Activated CD4-positive, alpha-beta memory T cell treated with anti-CD3 and anti-CD28 coated beads for 36 hours (primary cell): ENCODE measurements around the gene NECTIN1. TPM values are rescaled to one million over a fixed set of nuclear protein-coding genes. Genes with fewer than 3 reads are reported as not detected.

Experiments used
- CTCF ChIA-PET: fragments of 350-600 bp; sonication (Branson Sonifier 250); formaldehyde crosslinking; loops from one replicate; lab custom pipeline; 2021; ENCODE audit warnings: antibody characterized with exemption, inconsistent platforms; lab: Charles Lee
- POLR2A ChIA-PET: fragments of 350-600 bp; sonication (Branson Sonifier 250); formaldehyde crosslinking; loops from one replicate; lab custom pipeline; 2021; ENCODE audit warnings: antibody characterized with exemption; lab: Charles Lee
- DNase-seq: peaks from one replicate; pipeline ENCODE4 v3.0.0-alpha.2; 2020
- H3K27ac Mint-ChIP-seq: one replicate; pipeline ENCODE4 v1.8.0; 2021; ENCODE audit warnings: mixed read lengths
- H3K27me3 Mint-ChIP-seq: one replicate; pipeline ENCODE4 v1.8.0; 2021; ENCODE audit warnings: mixed read lengths
- H3K36me3 Mint-ChIP-seq: one replicate; pipeline ENCODE4 v1.8.0; 2021; ENCODE audit warnings: mixed read lengths
- H3K4me1 Mint-ChIP-seq: one replicate; pipeline ENCODE4 v1.8.0; 2021; ENCODE audit warnings: low read depth, mixed read lengths
- H3K4me3 Mint-ChIP-seq: one replicate; pipeline ENCODE4 v1.8.0; 2021; ENCODE audit warnings: mild to moderate bottlenecking, mixed read lengths
- H3K9me3 Mint-ChIP-seq: one replicate; pipeline ENCODE4 v1.8.0; 2021; ENCODE audit warnings: mixed read lengths
- intact Hi-C: fragments of 100-400 bp; cut with micrococcal nuclease; formaldehyde crosslinking; loops from one replicate; pipeline ENCODE4 v1.15.1; 2023
- total RNA-seq, 2 experiments: library from RNA; stranded (reverse); gene quantifications; one replicate each; pipeline ENCODE4 v1.2.3, GENCODE V29; 2021

Gene NECTIN1
- total RNA-seq, 2 experiments from 2014 or later, result 2.0 to 2.4 TPM

- H3K4me1 Mint-ChIP-seq, result no peaks in the 10 kb centered on the region
- CTCF ChIA-PET, result interaction anchor here (0.6 kb wide), 1 partner anchor 79 kb away, joined by 3 read pairs; the partner anchor contains the start of gene NECTIN1
- no peak overlapping the region for H3K4me3 Mint-ChIP-seq
- intact Hi-C loops, result no loop called here
- no peak for DNase-seq
- H3K27me3 Mint-ChIP-seq, result no peaks in the 10 kb centered on the region
- peaks cover 3% of the 10 kb centered on the region for H3K9me3 Mint-ChIP-seq
- POLR2A ChIA-PET, result no interaction called here
- no peaks in the 10 kb centered on the region for H3K36me3 Mint-ChIP-seq
- H3K27ac Mint-ChIP-seq, result no peak overlapping the region
These were observed 78.7 kb downstream of the NECTIN1 start for GRCh38 chr11:119650251-119650650.

- Mint-ChIP-seq H3K27me3 (no peaks in the 10 kb centered on the region), H3K27ac (no peak overlapping the region), H3K36me3 (no peaks in the 10 kb centered on the region), H3K9me3 (peaks cover 3% of the 10 kb centered on the region), H3K4me3 (no peak overlapping the region), H3K4me1 (no peaks in the 10 kb centered on the region)
- ChIA-PET POLR2A (no interaction called here), CTCF (interaction anchor here (1.6 kb wide), 1 partner anchor 82 kb away, joined by 8 read pairs; the partner anchor contains the start of gene NECTIN1)
- intact Hi-C loops, result no loop called here
- DNase-seq, result no peak
These were observed 81.7 kb downstream of the NECTIN1 start for GRCh38 chr11:119647254-119647653.

- intact Hi-C loops, result no loop called here
- CTCF ChIA-PET, result interaction anchor here (1.8 kb wide), 1 partner anchor 85 kb away, joined by 3 read pairs; no protein-coding TSS in a partner anchor
These were observed 84.0 kb downstream of the NECTIN1 start for GRCh38 chr11:119645018-119645417.

GRCh38 chr11:119644502-119644901 is 84.5 kb downstream of the NECTIN1 start:
- Mint-ChIP-seq H3K27ac (no peak overlapping the region), H3K4me3 (no peak overlapping the region), H3K4me1 (no peaks in the 10 kb centered on the region), H3K27me3 (peaks cover 2% of the 10 kb centered on the region), H3K36me3 (no peaks in the 10 kb centered on the region), H3K9me3 (peaks cover 3% of the 10 kb centered on the region)
- DNase-seq, result no peak
- intact Hi-C loops, result loop anchor here (5.0 kb wide), 1 partner anchor 162 kb away; no protein-coding TSS in a partner anchor
- POLR2A ChIA-PET, result no interaction called here
- CTCF ChIA-PET, result interaction anchor here (1.1 to 1.8 kb wide), 2 partner anchors 85 to 464 kb away, joined by 3 read pairs; no protein-coding TSS in a partner anchor

More at GRCh38 chr11:119645018-119645417, 84.0 kb downstream of the NECTIN1 start:
- H3K4me3 Mint-ChIP-seq, result no peak overlapping the region
- H3K27ac Mint-ChIP-seq, result no peak overlapping the region
- POLR2A ChIA-PET, result no interaction called here
- no peaks in the 10 kb centered on the region for H3K36me3 Mint-ChIP-seq
- H3K9me3 Mint-ChIP-seq, result peaks cover 3% of the 10 kb centered on the region
- no peaks in the 10 kb centered on the region for H3K4me1 Mint-ChIP-seq
- H3K27me3 Mint-ChIP-seq, result peaks cover 2% of the 10 kb centered on the region
- DNase-seq, result no peak

GRCh38 chr11:119643876-119644225 is 85.1 kb downstream of the NECTIN1 start:
- Mint-ChIP-seq H3K9me3 (peaks cover 3% of the 10 kb centered on the region), H3K36me3 (no peaks in the 10 kb centered on the region), H3K4me3 (no peak overlapping the region), H3K4me1 (no peaks in the 10 kb centered on the region), H3K27me3 (peaks cover 2% of the 10 kb centered on the region), H3K27ac (no peak overlapping the region)
- DNase-seq, result no peak
- ChIA-PET POLR2A (interaction anchor here (0.6 kb wide), 1 partner anchor 601 kb away, joined by 5 read pairs; no protein-coding TSS in a partner anchor), CTCF (interaction anchor here (1.1 kb wide), 1 partner anchor 465 kb away, joined by 3 read pairs; no protein-coding TSS in a partner anchor)
- intact Hi-C loops, result loop anchor here (5.0 kb wide), 1 partner anchor 162 kb away; no protein-coding TSS in a partner anchor

- POLR2A ChIA-PET, result interaction anchor here (0.6 kb wide), 1 partner anchor 601 kb away, joined by 5 read pairs; no protein-coding TSS in a partner anchor
- peaks cover 3% of the 10 kb centered on the region for H3K9me3 Mint-ChIP-seq
- intact Hi-C loops, result loop anchor here (5.0 kb wide), 1 partner anchor 161 kb away; no protein-coding TSS in a partner anchor
- H3K36me3 Mint-ChIP-seq, result no peaks in the 10 kb centered on the region
- CTCF ChIA-PET, result interaction anchor here (1.1 to 2.4 kb wide), 3 partner anchors 86 to 465 kb away, joined by 3 to 9 read pairs (median 8); partner anchors contain the start of gene NECTIN1
- H3K27ac Mint-ChIP-seq, result no peak overlapping the region
- peaks cover 2% of the 10 kb centered on the region for H3K27me3 Mint-ChIP-seq
- no peaks in the 10 kb centered on the region for H3K4me1 Mint-ChIP-seq
- DNase-seq, result no peak
- H3K4me3 Mint-ChIP-seq, result no peak overlapping the region
These were observed 85.7 kb downstream of the NECTIN1 start for GRCh38 chr11:119643212-119643875.

GRCh38 chr11:119641983-119642745 is 86.8 kb downstream of the NECTIN1 start:
- peaks cover 2% of the 10 kb centered on the region for H3K27me3 Mint-ChIP-seq
- ChIA-PET POLR2A (no interaction called here), CTCF (interaction anchor here (0.6 to 2.4 kb wide), 11 partner anchors 12 to 470 kb away, joined by 3 to 9 read pairs (median 4); partner anchors contain the start of gene NECTIN1)
- H3K4me3 Mint-ChIP-seq, result no peak overlapping the region
- intact Hi-C loops, result loop anchor here (5.0 kb wide), 1 partner anchor 160 kb away; no protein-coding TSS in a partner anchor
- no peak overlapping the region for H3K27ac Mint-ChIP-seq
- H3K9me3 Mint-ChIP-seq, result no peaks in the 10 kb centered on the region
- no peaks in the 10 kb centered on the region for H3K36me3 Mint-ChIP-seq
- no peaks in the 10 kb centered on the region for H3K4me1 Mint-ChIP-seq
- DNase-seq, result peak; percentile 13

- ChIA-PET CTCF (interaction anchor here (0.8 to 2.4 kb wide), 5 partner anchors 99 to 468 kb away, joined by 3 to 9 read pairs (median 4); no protein-coding TSS in a partner anchor), POLR2A (no interaction called here)
- no peaks in the 10 kb centered on the region for H3K4me1 Mint-ChIP-seq
- intact Hi-C loops, result loop anchor here (5.0 kb wide), 1 partner anchor 158 kb away; no protein-coding TSS in a partner anchor
- no peak overlapping the region for H3K27ac Mint-ChIP-seq
- no peak overlapping the region for H3K4me3 Mint-ChIP-seq
- H3K27me3 Mint-ChIP-seq, result peaks cover 2% of the 10 kb centered on the region
- H3K36me3 Mint-ChIP-seq, result no peaks in the 10 kb centered on the region
- no peaks in the 10 kb centered on the region for H3K9me3 Mint-ChIP-seq
- DNase-seq, result no peak
These were observed 88.5 kb downstream of the NECTIN1 start for GRCh38 chr11:119640541-119640940.

GRCh38 chr11:119639642-119640205 is 89.3 kb downstream of the NECTIN1 start:
- intact Hi-C loops, result loop anchor here (5.0 kb wide), 1 partner anchor 157 kb away; no protein-coding TSS in a partner anchor
- Mint-ChIP-seq H3K27me3 (peaks cover 2% of the 10 kb centered on the region), H3K27ac (no peak overlapping the region), H3K9me3 (no peaks in the 10 kb centered on the region), H3K4me1 (no peaks in the 10 kb centered on the region), H3K36me3 (no peaks in the 10 kb centered on the region), H3K4me3 (no peak overlapping the region)
- ChIA-PET POLR2A (no interaction called here), CTCF (interaction anchor here (1.1 to 1.6 kb wide), 2 partner anchors 106 to 469 kb away, joined by 3 to 5 read pairs; no protein-coding TSS in a partner anchor)
- no peak for DNase-seq

GRCh38 chr11:119638851-119639250 is 90.1 kb downstream of the NECTIN1 start:
- H3K4me1 Mint-ChIP-seq, result no peaks in the 10 kb centered on the region
- CTCF ChIA-PET, result interaction anchor here (1.2 to 1.6 kb wide), 2 partner anchors 90 to 470 kb away, joined by 4 to 5 read pairs; partner anchors contain the start of gene NECTIN1
- POLR2A ChIA-PET, result no interaction called here
- peaks cover 2% of the 10 kb centered on the region for H3K27me3 Mint-ChIP-seq
- intact Hi-C loops, result no loop called here
- no peaks in the 10 kb centered on the region for H3K9me3 Mint-ChIP-seq
- no peak overlapping the region for H3K27ac Mint-ChIP-seq
- no peak overlapping the region for H3K4me3 Mint-ChIP-seq
- H3K36me3 Mint-ChIP-seq, result no peaks in the 10 kb centered on the region
- DNase-seq, result no peak

- POLR2A ChIA-PET, result no interaction called here
- DNase-seq, result no peak
- no peak overlapping the region for H3K27ac Mint-ChIP-seq
- intact Hi-C loops, result no loop called here
- H3K9me3 Mint-ChIP-seq, result no peaks in the 10 kb centered on the region
- no peaks in the 10 kb centered on the region for H3K36me3 Mint-ChIP-seq
- H3K27me3 Mint-ChIP-seq, result peaks cover 2% of the 10 kb centered on the region
- no peak overlapping the region for H3K4me3 Mint-ChIP-seq
- H3K4me1 Mint-ChIP-seq, result no peaks in the 10 kb centered on the region
- CTCF ChIA-PET, result interaction anchor here (1.2 kb wide), 2 partner anchors 13 to 92 kb away, joined by 3 to 4 read pairs; partner anchors contain the start of gene NECTIN1
These were observed 91.5 kb downstream of the NECTIN1 start for GRCh38 chr11:119637481-119637880.
